ENCODE measurements around the gene PBX2. TPM values are rescaled to one million over a fixed set of nuclear protein-coding genes. Genes with fewer than 3 reads are reported as not detected.

The PBX2 gene
- total RNA-seq, 1 experiment from 2014 or later = 130 TPM

- peaks cover 29% of the 10 kb centered on the region for H3K4me1 Mint-ChIP-seq
- H3K36me3 Mint-ChIP-seq = peaks cover 33% of the 10 kb centered on the region
- TF ChIP-seq NFE2L1 (CRISPR knock-in tag; IDR thresholded peaks at IDR 0.05) (no peak), NR2C2 (CRISPR knock-in tag; IDR thresholded peaks at IDR 0.05) (no peak), ATF2 (CRISPR knock-in tag; IDR thresholded peaks at IDR 0.05; ENCODE audit: borderline replicate concordance, low read depth) (no peak), GABPB1 (CRISPR knock-in tag; IDR thresholded peaks at IDR 0.05) (no peak), ERG (CRISPR knock-in tag; IDR thresholded peaks at IDR 0.05) (no peak), NFATC4 (CRISPR knock-in tag; IDR thresholded peaks at IDR 0.05) (no peak), NR1H2 (CRISPR knock-in tag; IDR thresholded peaks at IDR 0.05) (no peak), ZNF396 (CRISPR knock-in tag; IDR thresholded peaks at IDR 0.05; ENCODE audit: borderline replicate concordance) (no peak), ZSCAN18 (CRISPR knock-in tag; IDR thresholded peaks at IDR 0.05) (no peak), TEAD4 (CRISPR knock-in tag; IDR thresholded peaks at IDR 0.05) (no peak), SMAD4 (CRISPR knock-in tag; IDR thresholded peaks at IDR 0.05) (no peak), HMGXB4 (CRISPR knock-in tag; IDR thresholded peaks at IDR 0.05) (no peak), PREB (CRISPR knock-in tag; IDR thresholded peaks at IDR 0.05; ENCODE audit: borderline replicate concordance) (no peak), TEAD1 (CRISPR knock-in tag; IDR thresholded peaks at IDR 0.05) (no peak)
- ChIA-PET CTCF (interaction anchor here (0.7 kb wide), 1 partner anchor 23 kb away, joined by 3 read pairs; no protein-coding TSS in a partner anchor), POLR2A (no interaction called here)
- H3K27ac Mint-ChIP-seq = no peak overlapping the region; the same call in 1 of the 2 replicates
- no peak for DNase-seq (ENCODE audit: low spot score)
- H3K4me3 Mint-ChIP-seq = no peak overlapping the region
- no peaks in the 10 kb centered on the region for H3K9me3 Mint-ChIP-seq
- no peaks in the 10 kb centered on the region for H3K27me3 Mint-ChIP-seq (ENCODE audit: low read depth)
- ATAC-seq = no peak
Observed at GRCh38 chr6:32171234-32171633, 18.8 kb downstream of the PBX2 start.

- no peak for DNase-seq (ENCODE audit: low spot score)
Observed at GRCh38 chr6:32170294-32170693, 19.7 kb downstream of the PBX2 start.

More at GRCh38 chr6:32170294-32170693, 19.7 kb downstream of the PBX2 start:
- TF ChIP-seq FOXJ3 (CRISPR knock-in tag; IDR thresholded peaks at IDR 0.05; ENCODE audit: borderline replicate concordance) = no peak
- no peak for TF ChIP-seq HMGA2 (CRISPR knock-in tag; IDR thresholded peaks at IDR 0.05)
- no peak for TF ChIP-seq JAZF1 (CRISPR knock-in tag; IDR thresholded peaks at IDR 0.05)
- no peak for TF ChIP-seq ATF6 (CRISPR knock-in tag; IDR thresholded peaks at IDR 0.05)
- no peak for TF ChIP-seq ELF4 (CRISPR knock-in tag; IDR thresholded peaks at IDR 0.05; ENCODE audit: low read depth)
- TF ChIP-seq USF2 (CRISPR knock-in tag; IDR thresholded peaks at IDR 0.05) = no peak
- Mint-ChIP-seq H3K27me3 (ENCODE audit: low read depth) (no peaks in the 10 kb centered on the region), H3K9me3 (no peaks in the 10 kb centered on the region), H3K4me3 (no peak overlapping the region), H3K27ac (no peak overlapping the region), H3K4me1 (peaks cover 30% of the 10 kb centered on the region), H3K36me3 (peaks cover 33% of the 10 kb centered on the region)
- ATAC-seq = no peak
- ChIA-PET POLR2A (no interaction called here), CTCF (no interaction called here)
